ENCODE measurements around the gene GPATCH4.

GRCh38 chr1:156559797-156560385, 41.4 kb downstream of the GPATCH4 start:
- TF ChIP-seq SP1 (IDR thresholded peaks at IDR 0.05; ENCODE audit: low read depth) (no peak), CEBPB (IDR thresholded peaks at IDR 0.05; ENCODE audit: low read depth) (no peak)

Data from HCT116 (cell line).